Measurements from ENCODE around the gene S1PR5.
A peak's percentile ranks its signal among the peaks of the same experiment; 100 is the strongest.

The S1PR5 gene

DNA sequence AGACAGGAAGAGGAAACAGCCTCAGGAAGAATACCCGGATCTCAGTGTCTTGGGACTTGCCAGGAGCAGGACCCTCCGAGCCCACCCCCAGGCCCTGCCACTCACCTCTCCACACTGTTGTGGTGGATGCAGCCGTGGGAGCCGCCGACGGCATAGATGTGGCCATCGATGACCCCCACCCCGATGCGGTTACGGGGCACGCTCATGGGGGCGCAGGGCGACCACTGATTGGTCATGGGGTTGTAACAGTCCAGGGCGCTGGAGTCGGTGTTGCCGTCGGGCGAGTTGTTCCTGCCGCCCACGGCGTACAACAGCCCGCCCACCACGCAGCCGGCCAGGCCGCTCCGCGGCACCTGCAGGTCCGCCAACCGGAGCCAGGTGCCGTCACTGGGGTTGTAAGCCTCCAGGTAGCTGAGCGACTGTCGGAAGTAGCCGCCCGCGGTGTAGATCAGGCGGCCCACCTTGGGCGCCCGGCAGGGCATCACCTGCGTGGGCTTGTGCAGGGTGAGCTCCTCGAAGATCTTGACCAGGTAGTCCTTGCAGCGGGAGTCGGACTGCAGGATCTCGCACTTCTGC, 25.7 kb downstream of the S1PR5 start:
- DNase-seq (ENCODE audit: low read depth), result no peak
- no peak overlapping the region for H3K4me3 ChIP-seq (ENCODE audit: control insufficient read depth, low read depth, low read length)
- no peak for TF ChIP-seq CTCF (conservative IDR thresholded peaks at IDR 0.05; ENCODE audit: control insufficient read depth, insufficient read depth, low read depth, low read length)

DNA sequence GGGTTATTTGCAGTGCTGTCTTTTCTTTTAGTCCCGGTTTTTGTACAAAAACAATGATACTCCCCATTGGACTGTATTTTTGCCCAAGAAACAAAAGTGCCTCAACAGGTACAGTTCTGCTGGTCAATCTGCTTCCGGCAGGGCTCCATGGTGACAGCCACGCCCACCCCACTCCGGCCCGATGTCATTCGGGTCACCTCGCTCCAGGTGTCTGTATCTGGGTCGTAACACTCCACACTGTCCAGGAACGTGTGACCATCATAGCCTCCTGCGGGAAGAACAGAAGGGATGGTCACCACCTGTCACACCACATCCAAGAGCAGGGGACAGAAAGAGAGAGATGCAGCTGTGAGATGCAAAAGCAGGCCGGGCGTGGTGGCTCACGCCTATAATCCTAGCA, 30.7 kb downstream of the S1PR5 start:
- DNase-seq (ENCODE audit: low read depth), result no peak
- no peak for TF ChIP-seq CTCF (conservative IDR thresholded peaks at IDR 0.05; ENCODE audit: control insufficient read depth, insufficient read depth, low read depth, low read length)
- no peak overlapping the region for H3K4me3 ChIP-seq (ENCODE audit: control insufficient read depth, low read depth, low read length)

- DNase-seq (ENCODE audit: low read depth), result peak; percentile 89
- peak; percentile 28 for TF ChIP-seq CTCF (conservative IDR thresholded peaks at IDR 0.05; ENCODE audit: control insufficient read depth, insufficient read depth, low read depth, low read length)
- peak overlapping the region; percentile 30 for H3K4me3 ChIP-seq (ENCODE audit: control insufficient read depth, low read depth, low read length)
Observed at GRCh38 chr19:10478903-10479384, 38.3 kb downstream of the S1PR5 start.

DNA sequence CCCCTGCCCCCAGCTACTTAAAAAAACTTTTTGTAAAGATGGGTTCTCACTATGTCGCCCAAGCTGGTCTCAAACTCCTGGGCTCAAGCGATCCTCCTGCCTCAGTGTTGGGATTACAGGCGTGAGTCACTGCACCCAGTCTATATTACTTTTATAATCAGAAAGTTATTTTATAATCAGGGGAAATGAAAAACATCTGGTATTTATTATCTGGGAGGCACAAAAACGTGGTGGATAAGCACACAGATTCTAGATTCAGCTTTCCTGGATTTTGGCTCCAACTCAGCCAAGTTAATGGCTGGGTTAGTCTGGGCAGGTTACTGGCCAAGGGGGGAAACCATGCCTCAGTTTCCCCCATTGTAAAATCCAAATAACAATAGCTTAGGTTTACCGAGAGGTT, 38.8 kb downstream of the S1PR5 start:
- DNase-seq (ENCODE audit: low read depth), result peak; percentile 46
- no peak for TF ChIP-seq CTCF (conservative IDR thresholded peaks at IDR 0.05; ENCODE audit: control insufficient read depth, insufficient read depth, low read depth, low read length)
- no peak overlapping the region for H3K4me3 ChIP-seq (ENCODE audit: control insufficient read depth, low read depth, low read length)

DNA sequence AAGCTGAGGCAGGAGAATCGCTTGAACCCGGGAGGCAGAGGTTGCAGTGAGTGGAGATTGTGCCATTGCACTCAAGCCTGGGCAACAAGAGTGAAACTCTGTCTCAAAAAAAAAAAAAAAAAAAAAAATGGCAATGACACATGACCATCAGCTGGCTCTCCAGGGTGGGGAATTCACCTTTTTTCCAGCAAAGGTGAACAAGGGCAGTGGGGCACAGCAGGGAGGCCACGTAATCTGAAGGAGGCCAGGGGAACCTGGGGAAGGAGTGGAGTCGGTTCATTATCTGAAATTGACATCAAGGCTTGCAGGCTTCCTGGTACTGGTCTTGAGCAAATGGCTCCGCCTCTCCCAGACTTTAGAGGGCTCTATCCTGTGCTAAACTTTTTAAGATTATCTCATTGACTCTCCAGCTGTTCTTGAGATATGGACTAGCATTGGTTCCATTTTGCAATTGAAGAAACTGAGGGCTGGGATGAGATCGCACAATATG, 42.2 kb downstream of the S1PR5 start:
- no peak overlapping the region for H3K4me3 ChIP-seq (ENCODE audit: control insufficient read depth, low read depth, low read length)
- DNase-seq (ENCODE audit: low read depth), result no peak
- TF ChIP-seq CTCF (conservative IDR thresholded peaks at IDR 0.05; ENCODE audit: control insufficient read depth, insufficient read depth, low read depth, low read length), result no peak

DNA sequence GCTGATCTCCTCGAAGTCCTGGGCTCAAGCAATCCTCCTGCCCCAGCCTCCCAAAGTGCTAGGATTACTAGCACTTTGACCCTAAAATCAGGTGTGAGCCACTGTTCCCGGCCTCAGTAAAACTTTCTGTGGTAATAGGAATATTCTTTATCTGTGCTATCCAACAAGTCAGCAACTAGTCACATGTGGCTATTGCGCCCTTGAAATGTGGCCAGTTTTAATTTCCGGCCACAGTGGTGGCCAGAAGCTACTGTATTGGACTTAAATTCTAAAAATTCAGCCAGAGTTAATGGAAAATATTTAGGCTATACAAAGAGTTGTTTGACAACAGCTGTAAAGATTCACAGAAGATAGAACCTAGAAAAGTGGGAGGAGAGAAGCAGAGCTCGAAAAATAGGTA, 44.1 kb downstream of the S1PR5 start:
- H3K4me3 ChIP-seq (ENCODE audit: control insufficient read depth, low read depth, low read length), result no peak overlapping the region
- no peak for DNase-seq (ENCODE audit: low read depth)
- TF ChIP-seq CTCF (conservative IDR thresholded peaks at IDR 0.05; ENCODE audit: control insufficient read depth, insufficient read depth, low read depth, low read length), result no peak

Measured in fibroblast of mammary gland (primary cell).